NB4 (cell line): ENCODE data around the gene UBAC2.

Experiments
- DNase-seq: peaks from one replicate; pipeline ENCODE4 v3.0.0; 2010; ENCODE audit warnings: low read depth
- H3K4me3 ChIP-seq: one replicate; pipeline ENCODE4 v1.5.1; 2011; ENCODE audit warnings: mild to moderate bottlenecking, low read depth, low read length, moderate library complexity
- CTCF ChIP-seq: IDR thresholded peaks from one replicate; pipeline ENCODE4 v1.5.1; 2012; ENCODE audit warnings: low read depth, low read length
- MAX ChIP-seq: IDR thresholded peaks from 2 replicates; pipeline ENCODE4 v1.6.1; 2011; ENCODE audit warnings: low read depth, low read length
- MYC ChIP-seq: IDR thresholded peaks from 2 replicates; pipeline ENCODE4 v1.6.1; 2011; ENCODE audit warnings: low read depth, low read length
- POLR2A ChIP-seq: IDR thresholded peaks from 2 replicates; pipeline ENCODE4 v1.6.1; 2011; ENCODE audit warnings: mild to moderate bottlenecking; ENCODE audit not compliant: insufficient read length; ENCODE audit errors: extremely low read depth

The UBAC2 gene

GRCh38 chr13:99299256-99299919, 98.7 kb downstream of the UBAC2 start:
- H3K4me3 ChIP-seq, result no peak overlapping the region
- no peak for DNase-seq
- TF ChIP-seq MYC (no peak), CTCF (no peak), POLR2A (no peak), MAX (no peak)

GRCh38 chr13:99299920-99300341, 99.3 kb downstream of the UBAC2 start:
- no peak for DNase-seq
- H3K4me3 ChIP-seq, result no peak overlapping the region
- no peak for TF ChIP-seq POLR2A
- no peak for TF ChIP-seq CTCF
- no peak for TF ChIP-seq MAX
- no peak for TF ChIP-seq MYC

GRCh38 chr13:99301056-99301838, 100.6 kb downstream of the UBAC2 start:
- no peak overlapping the region for H3K4me3 ChIP-seq
- no peak for DNase-seq
- TF ChIP-seq MAX, result no peak
- no peak for TF ChIP-seq POLR2A
- no peak for TF ChIP-seq CTCF
- TF ChIP-seq MYC, result no peak

GRCh38 chr13:99301913-99302636, 101.4 kb downstream of the UBAC2 start:
- no peak overlapping the region for H3K4me3 ChIP-seq
- no peak for TF ChIP-seq CTCF
- no peak for TF ChIP-seq POLR2A
- no peak for TF ChIP-seq MYC
- TF ChIP-seq MAX, result no peak
- no peak for DNase-seq

- no peak for DNase-seq
- TF ChIP-seq POLR2A, result no peak
- TF ChIP-seq MYC, result no peak
- TF ChIP-seq MAX, result no peak
- no peak for TF ChIP-seq CTCF
- H3K4me3 ChIP-seq, result no peak overlapping the region
These were observed 102.2 kb downstream of the UBAC2 start for GRCh38 chr13:99302637-99303505.
